ENCODE measurements around the gene SCFD2. TPM values are rescaled to one million over a fixed set of nuclear protein-coding genes. Genes with fewer than 3 reads are reported as not detected.

SCFD2 gene
- total and polyA plus RNA-seq, 7 donors, result 5.8 to 13.3 (median 11.2) TPM

DNA sequence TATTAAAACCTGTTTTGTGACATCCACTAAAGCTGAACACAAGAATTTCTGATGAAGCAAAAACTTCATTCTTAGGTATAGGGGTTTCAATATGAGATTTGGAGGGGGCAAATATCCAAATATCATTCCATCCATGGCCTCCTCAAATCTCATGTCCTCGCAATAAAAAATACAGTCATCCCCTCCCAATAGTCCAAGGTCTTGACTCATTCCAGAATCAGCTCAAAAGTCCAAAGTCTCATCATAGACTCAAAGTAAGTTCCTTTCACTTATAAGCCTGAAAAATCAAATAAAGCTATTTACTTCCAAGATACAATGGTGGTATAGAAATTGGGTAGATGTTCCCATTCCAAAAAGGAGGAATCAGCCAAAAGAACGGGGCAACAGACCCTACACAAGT is 213.4 kb downstream of the SCFD2 start:
- DNase-seq (no peak), ATAC-seq (no peak)
- no peaks in the 10 kb centered on the region for H3K27me3 ChIP-seq (ENCODE audit: insufficient read depth in 3 of 3, low read length in 2 of 3)
- no peak overlapping the region for H3K27ac ChIP-seq
- TF ChIP-seq, protein P1, sequence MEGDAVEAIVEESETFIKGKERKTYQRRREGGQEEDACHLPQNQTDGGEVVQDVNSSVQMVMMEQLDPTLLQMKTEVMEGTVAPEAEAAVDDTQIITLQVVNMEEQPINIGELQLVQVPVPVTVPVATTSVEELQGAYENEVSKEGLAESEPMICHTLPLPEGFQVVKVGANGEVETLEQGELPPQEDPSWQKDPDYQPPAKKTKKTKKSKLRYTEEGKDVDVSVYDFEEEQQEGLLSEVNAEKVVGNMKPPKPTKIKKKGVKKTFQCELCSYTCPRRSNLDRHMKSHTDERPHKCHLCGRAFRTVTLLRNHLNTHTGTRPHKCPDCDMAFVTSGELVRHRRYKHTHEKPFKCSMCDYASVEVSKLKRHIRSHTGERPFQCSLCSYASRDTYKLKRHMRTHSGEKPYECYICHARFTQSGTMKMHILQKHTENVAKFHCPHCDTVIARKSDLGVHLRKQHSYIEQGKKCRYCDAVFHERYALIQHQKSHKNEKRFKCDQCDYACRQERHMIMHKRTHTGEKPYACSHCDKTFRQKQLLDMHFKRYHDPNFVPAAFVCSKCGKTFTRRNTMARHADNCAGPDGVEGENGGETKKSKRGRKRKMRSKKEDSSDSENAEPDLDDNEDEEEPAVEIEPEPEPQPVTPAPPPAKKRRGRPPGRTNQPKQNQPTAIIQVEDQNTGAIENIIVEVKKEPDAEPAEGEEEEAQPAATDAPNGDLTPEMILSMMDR (IDR thresholded peaks at IDR 0.05), result no peak
- intact Hi-C loops (cut with DNase I), result no loop called here
- no peaks in the 10 kb centered on the region for H3K36me3 ChIP-seq (ENCODE audit: insufficient read depth in 1 of 2, low read depth in 1 of 2)
- no peak overlapping the region for H3K4me3 ChIP-seq
- no peaks in the 10 kb centered on the region for H3K9me3 ChIP-seq
- H3K4me1 ChIP-seq, result no peaks in the 10 kb centered on the region
- WGBS, 3 donors, result 93 to 97% (median 96%) methylated on average over 2 of the region's 2 CpGs

DNA sequence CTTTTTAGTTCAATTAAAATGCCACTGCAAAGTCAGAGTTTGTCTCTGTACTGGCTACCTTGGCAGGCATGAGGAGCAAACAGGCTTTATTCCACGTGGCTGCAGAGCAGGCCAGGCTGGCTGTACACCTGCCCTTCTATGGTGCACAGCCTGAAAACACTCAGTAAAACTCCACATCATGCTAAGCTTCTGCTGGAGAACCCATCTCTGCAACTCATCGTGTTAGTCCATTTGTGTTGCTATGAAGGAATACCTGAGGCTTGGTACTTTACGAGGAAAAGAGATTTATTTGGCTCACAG is 214.4 kb downstream of the SCFD2 start:
- Histone ChIP-seq H3K36me3 (ENCODE audit: insufficient read depth in 1 of 2, low read depth in 1 of 2) (no peaks in the 10 kb centered on the region), H3K4me3 (no peak overlapping the region), H3K9me3 (no peaks in the 10 kb centered on the region), H3K27ac (no peak overlapping the region), H3K27me3 (ENCODE audit: insufficient read depth in 3 of 3, low read length in 2 of 3) (no peaks in the 10 kb centered on the region), H3K4me1 (no peaks in the 10 kb centered on the region)
- DNase-seq (no peak), ATAC-seq (no peak)
- intact Hi-C loops (cut with DNase I), result no loop called here
- TF ChIP-seq, protein P1 (IDR thresholded peaks at IDR 0.05), result no peak
- 66 to 77% (median 69%) methylated on average over 3 of the region's 3 CpGs for WGBS, 3 donors

DNA sequence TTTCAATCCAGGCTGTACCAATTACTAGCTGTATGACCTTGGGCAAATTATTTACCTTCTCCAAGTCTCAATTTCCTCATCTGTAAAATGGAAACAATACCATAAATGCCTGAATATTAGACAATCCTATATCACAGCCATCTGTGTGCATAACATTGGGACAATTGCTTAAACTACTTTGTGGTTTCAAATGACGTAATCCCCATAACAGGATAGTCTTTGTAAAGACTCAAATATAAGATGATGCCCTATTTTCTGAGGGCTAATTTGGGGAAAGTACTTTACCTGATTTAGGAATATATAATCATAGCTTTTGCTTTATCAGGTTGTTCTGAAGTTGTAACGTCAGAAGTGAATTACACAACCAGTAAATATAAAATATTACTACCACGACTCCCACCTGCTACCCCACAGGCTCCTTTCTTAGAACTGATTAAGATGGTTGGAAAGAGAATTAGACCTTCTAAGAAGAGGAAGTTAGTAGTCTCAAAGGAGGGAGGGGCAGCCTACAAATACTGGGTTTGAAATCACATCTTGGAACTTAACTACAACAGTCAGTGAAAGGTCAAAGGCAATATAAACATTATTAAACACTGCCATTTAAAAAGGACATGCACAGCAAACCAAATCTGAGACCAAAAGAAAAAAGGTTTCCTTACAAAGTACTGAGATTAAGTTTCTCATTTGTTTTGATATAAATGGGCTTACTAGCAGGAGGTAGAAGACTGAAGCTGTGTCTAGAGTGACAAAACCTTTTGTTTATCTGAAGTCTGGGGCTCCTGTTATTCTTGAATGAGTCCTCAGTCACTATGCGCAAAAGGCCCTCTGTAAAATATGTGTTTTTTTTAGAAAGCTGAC is 215.0 kb downstream of the SCFD2 start:
- ATAC-seq, result no peak
- Histone ChIP-seq H3K27ac (no peak overlapping the region), H3K27me3 (ENCODE audit: insufficient read depth in 3 of 3, low read length in 2 of 3) (no peaks in the 10 kb centered on the region), H3K36me3 (ENCODE audit: insufficient read depth in 1 of 2, low read depth in 1 of 2) (no peaks in the 10 kb centered on the region), H3K4me3 (no peak overlapping the region), H3K4me1 (no peaks in the 10 kb centered on the region), H3K9me3 (no peaks in the 10 kb centered on the region)
- 55 to 76% (median 61%) methylated on average over 4 of the region's 4 CpGs for WGBS, 3 donors
- intact Hi-C loops (cut with DNase I), result no loop called here
- DNase-seq, result no peak
- TF ChIP-seq, protein P1 (IDR thresholded peaks at IDR 0.05), result no peak

DNA sequence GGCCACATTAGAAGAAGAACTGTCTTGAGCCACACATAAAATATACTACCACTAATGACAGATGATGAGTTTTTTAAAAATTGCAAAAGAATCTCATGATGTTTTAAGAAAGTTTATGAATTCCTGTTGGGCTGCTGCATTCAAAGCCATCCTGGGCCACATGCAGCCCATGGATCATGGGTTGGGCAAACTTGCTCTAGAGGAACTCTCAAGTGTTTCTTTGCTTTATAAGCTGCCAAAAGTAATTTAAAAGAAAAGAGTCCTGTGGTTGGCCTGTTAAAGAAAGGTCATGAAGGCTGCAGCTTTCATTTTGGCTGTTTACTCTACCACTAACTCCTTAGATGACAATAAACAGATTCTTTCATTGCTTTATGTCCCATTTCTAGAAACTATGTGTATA is 218.2 kb downstream of the SCFD2 start:
- ATAC-seq, result no peak
- no peaks in the 10 kb centered on the region for H3K27me3 ChIP-seq (ENCODE audit: insufficient read depth in 3 of 3, low read length in 2 of 3)
- intact Hi-C loops (cut with DNase I), result no loop called here
- no peaks in the 10 kb centered on the region for H3K4me1 ChIP-seq
- H3K36me3 ChIP-seq (ENCODE audit: insufficient read depth in 1 of 2, low read depth in 1 of 2), result peaks cover 0 to 18% of the 10 kb centered on the region in 2 donors
- no peak for DNase-seq
- no peaks in the 10 kb centered on the region for H3K9me3 ChIP-seq
- TF ChIP-seq, protein P1 (IDR thresholded peaks at IDR 0.05), result no peak
- no peak overlapping the region for H3K27ac ChIP-seq
- no peak overlapping the region for H3K4me3 ChIP-seq

DNA sequence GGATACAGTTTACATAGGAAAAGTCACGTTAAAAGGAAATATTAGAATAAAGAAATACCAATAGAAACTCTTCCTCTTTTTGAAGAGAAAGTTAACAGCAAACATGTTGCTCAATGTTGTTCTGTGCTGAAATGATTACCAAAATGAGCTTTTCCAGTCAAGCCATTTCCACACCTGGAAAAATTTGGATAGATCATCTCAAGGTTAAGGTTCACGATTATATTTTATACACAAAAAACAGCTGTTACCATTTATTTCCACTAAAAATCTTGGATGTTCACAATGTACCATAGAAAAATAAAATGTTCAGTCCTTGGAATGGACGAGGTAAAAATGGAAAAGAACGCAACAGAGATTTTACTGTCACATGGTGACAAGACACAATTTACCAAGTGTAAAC is 218.7 kb downstream of the SCFD2 start:
- H3K27ac ChIP-seq, result no peak overlapping the region
- TF ChIP-seq, protein P1 (IDR thresholded peaks at IDR 0.05), result no peak

More for the DNA sequence above, 218.7 kb downstream of the SCFD2 start:
- DNase-seq, result no peak
- H3K27me3 ChIP-seq (ENCODE audit: insufficient read depth in 3 of 3, low read length in 2 of 3), result no peaks in the 10 kb centered on the region
- no peak overlapping the region for H3K4me3 ChIP-seq
- peaks cover 0 to 18% of the 10 kb centered on the region in 2 donors for H3K36me3 ChIP-seq (ENCODE audit: insufficient read depth in 1 of 2, low read depth in 1 of 2)
- WGBS, 3 donors, result 68 to 81% (median 73%) methylated on average over 4 of the region's 4 CpGs
- no peak for ATAC-seq
- no peaks in the 10 kb centered on the region for H3K9me3 ChIP-seq
- no peaks in the 10 kb centered on the region for H3K4me1 ChIP-seq
- intact Hi-C loops (cut with DNase I), result no loop called here
